ENCODE data around the gene TACO1.

The TACO1 gene

DNA sequence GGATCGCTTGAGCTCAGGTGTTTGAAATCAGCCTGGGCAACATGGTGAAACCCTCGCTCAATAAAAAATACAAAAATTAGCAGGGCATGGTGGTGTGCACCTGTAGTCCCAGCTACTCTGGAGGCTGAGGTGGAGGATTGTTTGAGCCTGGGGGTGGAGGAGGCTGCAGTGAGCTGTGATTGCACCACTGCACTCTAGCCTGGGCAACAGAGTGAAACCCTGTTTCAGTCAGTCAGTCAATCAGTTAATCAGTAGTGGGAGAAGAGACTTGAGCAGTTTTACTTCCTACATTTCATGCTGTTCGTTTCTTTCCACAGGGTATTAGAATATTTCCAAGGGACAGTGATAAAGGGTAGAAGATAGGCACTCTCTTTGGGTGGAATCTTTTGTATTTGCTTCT, 30.4 kb downstream of the TACO1 start:
- H3K27ac ChIP-seq, result no peak overlapping the region

GRCh38 chr17:63631626-63632025, 30.9 kb downstream of the TACO1 start:
- TF ChIP-seq ZFX (IDR thresholded peaks at IDR 0.05; ENCODE audit: borderline replicate concordance) (no peak), CTCF (IDR thresholded peaks at IDR 0.05) (no peak)
- H3K27ac ChIP-seq, result no peak overlapping the region

More for the DNA sequence above, 30.4 kb downstream of the TACO1 start:
- no peak for TF ChIP-seq CTCF (IDR thresholded peaks at IDR 0.05)
- TF ChIP-seq ZFX (IDR thresholded peaks at IDR 0.05; ENCODE audit: borderline replicate concordance), result no peak

DNA sequence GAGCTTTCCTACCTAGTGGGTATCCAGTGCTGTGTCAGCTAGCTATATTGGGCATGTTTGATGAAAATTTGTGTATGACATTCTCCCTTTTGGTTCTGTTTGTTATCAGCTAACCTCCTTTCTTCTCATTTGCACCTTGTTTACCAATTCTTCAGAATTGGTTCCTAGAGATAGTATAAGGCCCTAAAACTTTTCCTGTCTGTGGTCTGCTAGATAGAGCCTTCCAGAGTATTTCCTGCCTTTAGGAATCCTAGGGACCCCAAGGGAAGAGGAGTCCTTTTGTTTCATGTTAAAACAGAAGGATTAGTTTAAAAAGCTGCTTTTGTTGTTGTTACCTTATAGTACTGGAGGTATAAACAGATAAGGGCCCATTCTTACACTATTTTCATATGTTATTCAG, 33.0 kb downstream of the TACO1 start:
- no peak overlapping the region for H3K27ac ChIP-seq
- TF ChIP-seq ZFX (IDR thresholded peaks at IDR 0.05; ENCODE audit: borderline replicate concordance) (no peak), CTCF (IDR thresholded peaks at IDR 0.05) (no peak)

DNA sequence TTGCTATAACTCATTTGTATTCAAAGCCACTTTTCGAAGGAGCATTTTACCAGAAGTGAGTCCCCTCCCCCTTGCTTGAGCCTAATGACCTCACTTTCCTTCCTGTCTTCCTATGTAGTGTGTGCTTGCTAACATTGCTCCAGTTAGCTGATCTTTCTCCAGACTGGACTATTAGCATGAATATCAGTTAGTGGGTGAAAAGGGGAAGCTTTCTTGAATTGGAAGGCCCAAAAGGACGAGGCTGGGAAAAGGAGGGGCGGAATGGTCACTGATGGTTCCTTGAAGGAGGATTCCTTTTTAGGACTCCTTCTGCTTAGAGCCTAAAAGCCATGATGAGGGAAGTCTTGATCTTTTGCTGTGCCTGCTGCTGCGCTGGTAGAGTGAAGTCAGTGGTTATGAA, 33.5 kb downstream of the TACO1 start:
- H3K27ac ChIP-seq, result no peak overlapping the region
- TF ChIP-seq CTCF (IDR thresholded peaks at IDR 0.05), result no peak

DNA sequence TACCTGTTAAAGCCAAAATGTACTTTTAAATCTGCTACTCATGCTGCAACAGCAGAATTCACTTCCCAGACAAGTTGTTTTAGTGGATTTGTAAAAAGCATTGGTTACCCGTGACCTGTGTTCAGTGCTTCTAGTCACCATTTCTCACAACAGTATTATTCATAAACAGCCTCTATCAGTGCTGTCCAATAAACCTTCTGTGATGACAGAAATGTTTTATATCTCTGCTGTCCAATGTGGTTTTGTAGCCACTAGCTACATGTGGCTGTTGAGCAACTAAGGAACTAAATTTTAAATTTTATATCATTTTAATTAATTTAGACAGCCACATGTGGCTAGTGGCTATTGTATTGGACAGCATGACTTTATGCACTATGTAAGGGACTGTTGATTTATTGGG, 34.1 kb downstream of the TACO1 start:
- TF ChIP-seq CTCF (IDR thresholded peaks at IDR 0.05) (no peak), ZFX (IDR thresholded peaks at IDR 0.05; ENCODE audit: borderline replicate concordance) (no peak)
- H3K27ac ChIP-seq, result no peak overlapping the region

DNA sequence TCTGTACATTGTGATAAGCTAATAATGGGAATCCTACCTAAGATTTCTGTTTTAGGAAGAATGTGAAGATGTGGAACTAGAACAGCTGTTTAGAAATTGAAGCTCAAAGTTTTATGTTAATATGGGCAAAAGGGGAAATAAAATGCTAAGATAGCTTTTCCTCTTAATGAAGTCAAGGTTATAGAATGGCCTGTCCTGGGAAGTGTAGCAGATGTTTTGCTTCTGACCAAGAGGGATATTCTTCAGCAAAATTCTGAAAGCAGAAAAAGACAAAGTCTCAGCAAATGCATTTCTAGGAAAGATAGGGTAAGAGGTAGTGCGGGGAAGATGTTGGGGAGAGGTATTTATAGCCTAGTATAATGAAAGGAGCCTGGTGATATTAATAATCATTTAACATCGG, 34.6 kb downstream of the TACO1 start:
- H3K27ac ChIP-seq, result no peak overlapping the region
- no peak for TF ChIP-seq CTCF (IDR thresholded peaks at IDR 0.05)
- TF ChIP-seq ZFX (IDR thresholded peaks at IDR 0.05; ENCODE audit: borderline replicate concordance), result no peak

DNA sequence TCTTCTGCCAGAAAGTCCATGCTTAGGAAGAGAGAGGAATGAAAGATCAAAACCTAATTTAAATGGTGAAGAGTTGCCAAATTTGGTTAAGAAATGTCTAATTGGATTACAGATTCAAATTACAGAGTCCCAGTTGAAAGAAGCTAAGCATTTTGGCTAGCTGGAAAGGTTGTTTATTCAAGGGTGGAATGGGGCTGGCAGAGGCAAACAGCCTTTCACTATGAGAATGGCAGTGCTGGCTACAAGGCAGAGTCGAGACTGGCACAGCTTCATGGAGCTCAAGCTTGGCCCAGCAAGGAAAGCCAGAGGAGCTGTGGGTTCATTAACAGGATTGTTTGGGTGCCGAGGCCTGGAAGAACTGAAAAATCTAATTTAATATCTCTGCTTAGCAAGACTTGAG, 35.1 kb downstream of the TACO1 start:
- TF ChIP-seq ZFX (IDR thresholded peaks at IDR 0.05; ENCODE audit: borderline replicate concordance), result no peak
- no peak for TF ChIP-seq CTCF (IDR thresholded peaks at IDR 0.05)
- no peak overlapping the region for H3K27ac ChIP-seq

Data from 22Rv1 (cell line).